Neuron (in vitro differentiated cells): ENCODE data around the gene JUNB.

Experiments
- H2AFZ ChIP-seq: one replicate; pipeline ENCODE4 v1.6.1; 2013; ENCODE audit warnings: low read depth, mild to moderate bottlenecking, inconsistent platforms, low read length, moderate library complexity
- H3K27me3 ChIP-seq: one replicate; pipeline ENCODE4 v1.6.1; 2013; ENCODE audit warnings: low read length; ENCODE audit not compliant: insufficient read depth
- H3K36me3 ChIP-seq: one replicate; pipeline ENCODE4 v1.6.1; 2013; ENCODE audit warnings: low read length; ENCODE audit not compliant: insufficient read depth
- H3K4me1 ChIP-seq: one replicate; pipeline ENCODE4 v1.6.1; 2013; ENCODE audit warnings: low read length; ENCODE audit not compliant: insufficient read depth
- H3K4me3 ChIP-seq: 2 replicates; pipeline ENCODE4 v1.5.1; 2013; ENCODE audit warnings: mild to moderate bottlenecking, low read length, moderate library complexity
- H3K9me3 ChIP-seq: one replicate; pipeline ENCODE4 v1.6.1; 2013; ENCODE audit warnings: low read length

The JUNB gene

GRCh38 chr19:12791345-12792050, at the start of gene JUNB:
Gene JUNB (plus strand): TSS chr19:12791486. CDS start chr19:12791772, 286 bp downstream.
- H3K36me3 ChIP-seq: no peaks in the 10 kb centered on the region
- no peaks in the 10 kb centered on the region for H3K9me3 ChIP-seq
- H3K27me3 ChIP-seq: no peaks in the 10 kb centered on the region
- peaks cover 42% of the 10 kb centered on the region for H3K4me1 ChIP-seq
- H3K4me3 ChIP-seq: peak within 1 kb of the TSS; percentile 47
- peak within 1 kb of the TSS; percentile 44 for H2AFZ ChIP-seq

DNA sequence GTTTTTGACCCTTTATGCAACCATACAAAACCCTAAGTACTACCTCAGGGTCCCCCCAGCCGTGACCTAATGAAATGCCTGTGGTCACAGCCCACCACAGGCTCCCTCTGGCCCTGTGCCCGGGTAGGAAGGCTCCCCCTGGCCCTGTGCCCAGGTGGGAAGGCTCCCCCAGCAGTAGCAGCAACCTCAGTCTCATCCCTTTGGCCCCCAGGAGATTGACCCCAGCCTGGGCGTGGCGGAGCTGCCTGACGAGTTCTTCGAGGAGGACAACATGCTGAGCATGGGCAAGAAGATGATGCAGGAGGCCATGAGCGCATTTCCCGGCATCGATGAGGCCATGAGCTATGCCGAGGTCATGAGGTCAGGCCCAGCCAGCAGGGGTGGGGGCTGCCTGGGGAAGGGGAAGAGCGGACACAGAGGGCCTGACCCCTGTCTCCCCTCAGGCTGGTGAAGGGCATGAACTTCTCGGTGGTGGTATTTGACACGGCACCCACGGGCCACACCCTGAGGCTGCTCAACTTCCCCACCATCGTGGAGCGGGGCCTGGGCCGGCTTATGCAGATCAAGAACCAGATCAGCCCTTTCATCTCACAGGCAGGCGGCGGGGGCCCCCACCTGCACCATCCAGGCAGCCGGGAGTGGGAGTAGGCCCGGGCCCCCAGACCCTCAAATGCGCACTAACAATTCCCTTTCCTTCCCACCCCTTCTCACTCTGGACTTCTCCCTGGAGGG, 46.0 kb upstream of the JUNB start:
- H3K9me3 ChIP-seq: peaks cover 9% of the 10 kb centered on the region
- H3K36me3 ChIP-seq: peaks cover 38% of the 10 kb centered on the region
- no peak overlapping the region for H3K4me3 ChIP-seq
- H3K27me3 ChIP-seq: peaks cover 5% of the 10 kb centered on the region
- H3K4me1 ChIP-seq: no peaks in the 10 kb centered on the region
- H2AFZ ChIP-seq: no peak overlapping the region

- H3K4me3 ChIP-seq: no peak overlapping the region
- H3K9me3 ChIP-seq: peaks cover 9% of the 10 kb centered on the region
- peaks cover 23% of the 10 kb centered on the region for H3K27me3 ChIP-seq
- H3K36me3 ChIP-seq: peaks cover 25% of the 10 kb centered on the region
- H3K4me1 ChIP-seq: no peaks in the 10 kb centered on the region
- no peak overlapping the region for H2AFZ ChIP-seq
Observed at GRCh38 chr19:12748489-12748888, 42.8 kb upstream of the JUNB start.

DNA sequence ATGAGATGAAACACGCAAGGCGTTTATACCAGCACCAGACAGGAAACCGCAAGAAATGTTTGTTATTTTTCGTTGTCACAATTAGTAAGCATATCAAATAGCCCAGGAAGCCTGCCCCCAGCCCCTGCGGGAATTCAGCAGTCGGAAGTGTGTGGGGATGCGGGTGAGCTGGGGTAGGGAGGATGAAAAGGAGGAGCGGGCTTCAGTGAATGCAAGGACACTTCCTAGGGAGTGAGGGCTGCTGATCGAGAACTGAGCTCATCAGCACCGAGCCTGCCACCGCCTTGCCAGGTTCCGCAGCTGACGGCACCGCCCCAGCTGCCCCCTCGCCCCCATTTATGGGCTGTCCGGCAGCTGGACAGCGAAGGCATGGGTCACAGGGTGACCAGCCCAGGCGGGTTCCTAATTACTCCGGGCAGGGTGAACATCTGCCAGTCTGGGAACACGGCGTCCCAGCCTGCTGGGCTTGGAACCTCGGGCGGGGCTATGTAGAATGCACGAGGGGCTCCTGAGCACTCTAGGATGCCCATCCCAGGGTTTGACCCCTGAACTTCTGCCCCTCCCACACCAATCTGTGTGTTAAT, 41.3 kb upstream of the JUNB start:
- H2AFZ ChIP-seq: no peak overlapping the region
- H3K36me3 ChIP-seq: peaks cover 18% of the 10 kb centered on the region
- no peaks in the 10 kb centered on the region for H3K4me1 ChIP-seq
- H3K27me3 ChIP-seq: peaks cover 23% of the 10 kb centered on the region
- peaks cover 9% of the 10 kb centered on the region for H3K9me3 ChIP-seq
- H3K4me3 ChIP-seq: no peak overlapping the region

DNA sequence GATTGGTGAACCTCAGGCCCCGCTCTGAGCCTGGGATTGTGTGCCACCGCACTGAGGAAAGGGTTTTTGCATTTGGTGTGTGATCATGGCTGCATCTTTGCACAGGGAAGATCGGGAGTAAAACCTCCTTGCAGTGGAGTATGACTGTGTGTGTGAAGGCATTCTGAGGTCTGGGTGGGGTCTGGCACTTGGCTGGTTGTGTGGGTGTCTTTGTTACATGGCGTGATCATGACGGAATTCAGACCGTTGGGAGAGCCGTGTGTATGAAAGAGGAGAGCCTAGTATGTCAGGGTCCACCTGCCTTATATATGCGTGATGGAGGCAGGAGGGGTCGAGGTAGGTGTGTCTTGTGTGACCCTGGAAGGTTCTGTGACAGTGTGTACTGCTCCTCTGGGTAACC, 40.4 kb upstream of the JUNB start:
- Histone ChIP-seq H2AFZ (no peak overlapping the region), H3K27me3 (peaks cover 23% of the 10 kb centered on the region)

GRCh38 chr19:12751635-12752034, 39.7 kb upstream of the JUNB start, which contains the start of gene BEST2:
Gene BEST2 (plus strand): TSS chr19:12751791. CDS start chr19:12752593, 802 bp downstream.
- no peaks in the 10 kb centered on the region for H3K4me1 ChIP-seq
- no peak within 1 kb of the TSS for H2AFZ ChIP-seq
- peaks cover 10% of the 10 kb centered on the region for H3K36me3 ChIP-seq
- H3K27me3 ChIP-seq: peaks cover 23% of the 10 kb centered on the region
- H3K4me3 ChIP-seq: no peak within 1 kb of the TSS
- peaks cover 9% of the 10 kb centered on the region for H3K9me3 ChIP-seq

More for the DNA sequence above, 40.4 kb upstream of the JUNB start:
- Histone ChIP-seq H3K4me1 (no peaks in the 10 kb centered on the region), H3K4me3 (no peak overlapping the region), H3K36me3 (peaks cover 11% of the 10 kb centered on the region), H3K9me3 (peaks cover 9% of the 10 kb centered on the region)

GRCh38 chr19:12752056-12752781, 39.1 kb upstream of the JUNB start:
- Histone ChIP-seq H3K4me3 (no peak overlapping the region), H3K9me3 (peaks cover 6% of the 10 kb centered on the region), H2AFZ (no peak overlapping the region), H3K27me3 (peaks cover 23% of the 10 kb centered on the region), H3K4me1 (no peaks in the 10 kb centered on the region), H3K36me3 (peaks cover 6% of the 10 kb centered on the region)

- Histone ChIP-seq H2AFZ (no peak overlapping the region), H3K9me3 (no peaks in the 10 kb centered on the region), H3K36me3 (no peaks in the 10 kb centered on the region), H3K4me3 (no peak overlapping the region), H3K4me1 (no peaks in the 10 kb centered on the region), H3K27me3 (peaks cover 21% of the 10 kb centered on the region)
Observed at GRCh38 chr19:12754465-12755196, 36.7 kb upstream of the JUNB start.

- Histone ChIP-seq H2AFZ (no peak overlapping the region), H3K4me1 (no peaks in the 10 kb centered on the region), H3K36me3 (no peaks in the 10 kb centered on the region), H3K27me3 (peaks cover 8% of the 10 kb centered on the region), H3K4me3 (no peak overlapping the region), H3K9me3 (no peaks in the 10 kb centered on the region)
Observed at GRCh38 chr19:12756150-12756883, 35.0 kb upstream of the JUNB start.

DNA sequence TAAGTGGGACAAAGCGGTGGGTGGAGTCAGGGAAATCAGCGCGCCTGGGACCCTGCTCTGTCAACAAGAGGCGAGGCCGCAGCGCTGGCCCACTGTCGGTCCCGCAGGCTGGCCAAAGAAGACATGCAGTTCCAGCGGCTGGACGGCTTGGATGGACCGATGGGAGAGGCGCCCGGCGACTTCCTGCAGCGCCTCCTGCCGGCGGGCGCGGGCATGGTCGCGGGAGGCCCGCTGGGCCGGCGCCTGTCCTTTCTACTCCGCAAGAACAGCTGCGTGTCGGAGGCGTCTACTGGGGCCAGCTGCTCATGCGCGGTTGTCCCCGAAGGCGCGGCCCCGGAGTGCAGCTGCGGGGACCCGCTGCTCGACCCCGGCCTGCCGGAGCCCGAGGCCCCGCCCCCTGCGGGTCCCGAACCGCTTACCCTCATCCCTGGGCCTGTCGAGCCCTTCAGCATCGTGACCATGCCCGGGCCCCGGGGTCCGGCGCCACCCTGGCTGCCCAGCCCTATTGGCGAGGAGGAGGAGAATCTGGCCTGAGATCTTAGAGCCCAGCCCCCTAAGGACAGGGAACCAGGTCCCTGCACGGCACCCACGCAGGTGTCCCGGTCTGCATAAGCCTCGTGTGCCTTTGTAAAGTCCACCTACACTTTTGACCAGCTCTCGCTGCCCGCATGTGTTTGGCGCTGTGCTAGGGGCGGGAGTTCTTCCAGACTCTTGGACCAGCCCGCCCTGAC, 33.6 kb upstream of the JUNB start:
- no peak overlapping the region for H3K4me3 ChIP-seq
- no peaks in the 10 kb centered on the region for H3K9me3 ChIP-seq
- H3K36me3 ChIP-seq: no peaks in the 10 kb centered on the region
- H3K27me3 ChIP-seq: no peaks in the 10 kb centered on the region
- H3K4me1 ChIP-seq: no peaks in the 10 kb centered on the region
- peak overlapping the region; percentile 6 for H2AFZ ChIP-seq

DNA sequence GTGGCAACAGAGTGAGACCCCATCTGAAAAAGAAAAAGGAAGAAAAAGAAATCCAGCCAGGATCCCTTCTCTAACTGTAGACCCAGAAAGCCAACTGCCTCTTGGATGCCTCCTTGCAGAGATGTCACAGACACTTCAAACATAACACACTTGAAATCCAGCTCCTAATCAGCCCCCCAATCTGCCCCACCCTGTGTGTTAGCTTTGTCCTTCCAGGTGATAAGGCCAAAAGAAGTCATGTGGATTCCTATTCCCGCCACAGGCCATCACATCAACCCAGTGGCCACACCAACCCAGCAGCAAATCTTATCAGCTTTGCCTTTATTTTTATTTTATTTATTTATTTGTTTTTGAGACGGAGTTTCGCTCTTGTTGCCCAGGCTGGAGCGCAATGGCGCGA, 31.6 kb upstream of the JUNB start:
- Histone ChIP-seq H3K27me3 (no peaks in the 10 kb centered on the region), H3K9me3 (peaks cover 8% of the 10 kb centered on the region)

More for the DNA sequence above, 31.6 kb upstream of the JUNB start:
- Histone ChIP-seq H3K4me1 (no peaks in the 10 kb centered on the region), H3K36me3 (peaks cover 11% of the 10 kb centered on the region), H3K4me3 (no peak overlapping the region), H2AFZ (no peak overlapping the region)
